Renal cortical epithelial cell (primary cell): ENCODE measurements around the gene KBTBD13. TPM values are rescaled to one million over a fixed set of nuclear protein-coding genes. Genes with fewer than 3 reads are reported as not detected.
"Not testable (repeated sequence)": the region's sequence is repeated elsewhere in the genome, so short reads cannot be mapped to it uniquely, and the experiment has no call there.

Experiments
- DNase-seq: peaks from one replicate; pipeline ENCODE4 v3.0.0-alpha.2; 2011; ENCODE audit warnings: low read depth
- total RNA-seq: library from RNA; depleted of rRNA; stranded (reverse); fragments of >200 nt; gene quantifications from 2 replicates; pipeline ENCODE4 v1.2.3, GENCODE V29; 2014

Gene KBTBD13
- total RNA-seq, 1 donor from 2014 or later, result not detected

- DNase-seq, result peak; percentile 76
These were observed 7.4 kb upstream of the KBTBD13 start for GRCh38 chr15:65069179-65069578.

- no peak for DNase-seq
These were observed 6.6 kb upstream of the KBTBD13 start for GRCh38 chr15:65069779-65070546.

- no peak for DNase-seq
These were observed 5.2 kb upstream of the KBTBD13 start for GRCh38 chr15:65071381-65071811.

GRCh38 chr15:65072027-65072426 lies 4.5 kb upstream of the KBTBD13 start:
- DNase-seq, result no peak

- no peak for DNase-seq
These were observed 3.9 kb upstream of the KBTBD13 start for GRCh38 chr15:65072617-65073016.

- DNase-seq, result not testable (repeated sequence)
These were observed 1.6 kb upstream of the KBTBD13 start for GRCh38 chr15:65074946-65075345.

- DNase-seq, result not testable (repeated sequence)
These were observed 745 bp upstream of the KBTBD13 start for GRCh38 chr15:65075607-65076395.

GRCh38 chr15:65077291-65077980 lies 890 bp downstream of the KBTBD13 start:
- no peak for DNase-seq

- DNase-seq, result peak; percentile 40
These were observed 1.4 kb downstream of the KBTBD13 start for GRCh38 chr15:65077981-65078352.

- no peak for DNase-seq
These were observed 3.0 kb downstream of the KBTBD13 start for GRCh38 chr15:65079580-65079979.

- no peak for DNase-seq
These were observed 4.7 kb downstream of the KBTBD13 start for GRCh38 chr15:65081270-65081669.

GRCh38 chr15:65081758-65082157 lies 5.2 kb downstream of the KBTBD13 start:
- DNase-seq, result no peak

GRCh38 chr15:65082303-65082953 lies 5.9 kb downstream of the KBTBD13 start:
- no peak for DNase-seq

GRCh38 chr15:65083262-65083701 lies 6.7 kb downstream of the KBTBD13 start:
- peak; percentile 25 for DNase-seq

GRCh38 chr15:65084500-65085206 lies 8.1 kb downstream of the KBTBD13 start:
- no peak for DNase-seq

- DNase-seq, result no peak
These were observed 8.7 kb downstream of the KBTBD13 start for GRCh38 chr15:65085207-65085753.

GRCh38 chr15:65085990-65086679 lies 9.6 kb downstream of the KBTBD13 start:
- DNase-seq, result peak; percentile 34

- no peak for DNase-seq
These were observed 10.2 kb downstream of the KBTBD13 start for GRCh38 chr15:65086680-65087111.

- DNase-seq, result no peak
These were observed 10.9 kb downstream of the KBTBD13 start for GRCh38 chr15:65087411-65087810.
